GM12892 (cell line): ENCODE data around the gene ALKBH5.

Experiments
- POLR2A ChIP-seq: IDR thresholded peaks from 2 replicates; pipeline ENCODE4 v1.6.1; 2011; ENCODE audit warnings: low read depth, low read length, control low read depth
- POLR2AphosphoS5 ChIP-seq: IDR thresholded peaks from 2 replicates; pipeline ENCODE4 v1.6.1; 2011; ENCODE audit warnings: low read depth, low read length, control low read depth

GRCh38 chr17:18237461-18237860, 53.8 kb downstream of the ALKBH5 start:
- TF ChIP-seq POLR2AphosphoS5 (no peak), POLR2A (no peak)
